Prostate gland (tissue), 2 donors: ENCODE results near the gene FAM107B. TPM values are rescaled to one million over a fixed set of nuclear protein-coding genes. Genes with fewer than 3 reads are reported as not detected.

Experiments
- DNase-seq: peaks from one replicate; pipeline ENCODE4 v3.0.0-alpha.2; 2019; ENCODE audit warnings: low spot score
- H3K27ac ChIP-seq, 2 donors: fragments of 200-600 bp; sonication (generic); 2 replicates each; pipeline ENCODE4 v1.5.1; 2017 to 2019
- H3K27me3 ChIP-seq: fragments of 200-600 bp; sonication (generic); replicated peaks from 2 replicates; pipeline ENCODE4 v1.5.1; 2019; ENCODE audit not compliant: insufficient read depth
- H3K36me3 ChIP-seq, 2 donors: fragments of 200-600 bp; sonication (generic); 1 replicate in 1 of 2; 2 replicates in 1 of 2; pipeline versions ENCODE4 v1.5.1 to v1.8.1; 2017 to 2019
- H3K4me1 ChIP-seq: fragments of 200-600 bp; sonication (generic); replicated peaks from 2 replicates; pipeline ENCODE4 v1.5.1; 2019
- H3K4me3 ChIP-seq, 2 donors: fragments of 200-600 bp; sonication (generic); 2 replicates each; pipeline ENCODE4 v1.5.1; 2017 to 2019
- H3K9me3 ChIP-seq: fragments of 200-600 bp; sonication (generic); 2 replicates; pipeline ENCODE4 v1.5.1; 2017
- CTCF ChIP-seq, 4 experiments: fragments of 200-600 bp in 2 of 4; fragments of 450-650 bp in 2 of 4; sonication (generic) in 2 of 4; IDR thresholded peaks; 1 replicate in 3 of 4; 2 replicates in 1 of 4; pipeline ENCODE4 v1.5.1; 2016 to 2019; ENCODE audit warnings: antibody characterized with exemption in 4 of 4, mild to moderate bottlenecking in 2 of 4, moderate library complexity in 2 of 4
- POLR2A ChIP-seq: fragments of 450-650 bp; IDR thresholded peaks from one replicate; pipeline ENCODE4 v1.6.1; 2016; ENCODE audit warnings: antibody characterized with exemption, mild to moderate bottlenecking
- POLR2AphosphoS5 ChIP-seq: sonication (generic); formaldehyde crosslinking; IDR thresholded peaks from one replicate; pipeline ENCODE4 v1.6.1; 2017; ENCODE audit warnings: antibody characterized with exemption
- WGBS: methylation state at CpG from one replicate; pipeline ENCODE4 v1.1.5; 2018; 5-methylcytosine and 5-hydroxymethylcytosine counted together
- intact Hi-C: fragments of 100-400 bp; cut with DNase I; formaldehyde crosslinking; loops from one replicate; pipeline ENCODE4 v1.14.2; 2022
- total RNA-seq, 2 donors: library from RNA; depleted of rRNA; stranded (reverse); fragments of >200 nt; gene quantifications; one replicate each; pipeline ENCODE4 v1.1.0, GENCODE V29; 2016

The FAM107B gene
- total RNA-seq, 2 donors from 2014 or later: 32.9 to 63.9 TPM

GRCh38 chr10:14779001-14779651 lies 4.4 kb upstream of the FAM107B start:
- Histone ChIP-seq H3K4me3 (no peak overlapping the region), H3K36me3 (no peaks in the 10 kb centered on the region), H3K27ac (no peak overlapping the region), H3K9me3 (no peaks in the 10 kb centered on the region), H3K27me3 (no peaks in the 10 kb centered on the region), H3K4me1 (no peaks in the 10 kb centered on the region)
- intact Hi-C loops: no loop called here
- DNase-seq: no peak
- TF ChIP-seq POLR2A: no peak
- no peak for TF ChIP-seq POLR2AphosphoS5
- no peak for TF ChIP-seq CTCF (IDR thresholded peaks at IDR 0.05)
- 38% methylated on average over 6 of the region's 6 CpGs for WGBS

- 86% methylated on average over 9 of the region's 9 CpGs for WGBS
- intact Hi-C loops: no loop called here
- no peak overlapping the region for H3K27ac ChIP-seq
- H3K4me1 ChIP-seq: no peaks in the 10 kb centered on the region
- H3K4me3 ChIP-seq: no peak overlapping the region
- no peaks in the 10 kb centered on the region for H3K9me3 ChIP-seq
- H3K36me3 ChIP-seq: no peaks in the 10 kb centered on the region
- no peak for DNase-seq
- no peak for TF ChIP-seq POLR2AphosphoS5
- TF ChIP-seq CTCF (IDR thresholded peaks at IDR 0.05): no peak
- TF ChIP-seq POLR2A: no peak
- no peaks in the 10 kb centered on the region for H3K27me3 ChIP-seq
These were observed 1.8 kb upstream of the FAM107B start for GRCh38 chr10:14776546-14776945.

GRCh38 chr10:14775656-14776055 lies 959 bp upstream of the FAM107B start:
- DNase-seq: no peak
- H3K9me3 ChIP-seq: no peaks in the 10 kb centered on the region
- no peaks in the 10 kb centered on the region for H3K36me3 ChIP-seq
- H3K4me3 ChIP-seq: no peak overlapping the region
- no peak for TF ChIP-seq POLR2A
- TF ChIP-seq POLR2AphosphoS5: no peak
- no peak for TF ChIP-seq CTCF (IDR thresholded peaks at IDR 0.05)
- WGBS: 42% methylated on average over 3 of the region's 3 CpGs
- no peaks in the 10 kb centered on the region for H3K27me3 ChIP-seq
- no peak overlapping the region for H3K27ac ChIP-seq
- no peaks in the 10 kb centered on the region for H3K4me1 ChIP-seq
- intact Hi-C loops: no loop called here

GRCh38 chr10:14774214-14774580 lies 500 bp downstream of the FAM107B start:
- no peak for TF ChIP-seq POLR2AphosphoS5
- TF ChIP-seq CTCF (IDR thresholded peaks at IDR 0.05): no peak
- no peak for TF ChIP-seq POLR2A
- WGBS: 96% methylated on average over 22 of the region's 22 CpGs
- DNase-seq: no peak

GRCh38 chr10:14773551-14774213 lies 1.0 kb downstream of the FAM107B start:
- H3K27ac ChIP-seq: no peak overlapping the region
- WGBS: 86% methylated on average over 10 of the region's 10 CpGs
- no peak for TF ChIP-seq CTCF (IDR thresholded peaks at IDR 0.05)
- TF ChIP-seq POLR2AphosphoS5: no peak
- H3K27me3 ChIP-seq: no peaks in the 10 kb centered on the region
- DNase-seq: no peak
- H3K36me3 ChIP-seq: no peaks in the 10 kb centered on the region
- no peak overlapping the region for H3K4me3 ChIP-seq
- H3K9me3 ChIP-seq: no peaks in the 10 kb centered on the region
- no peaks in the 10 kb centered on the region for H3K4me1 ChIP-seq
- intact Hi-C loops: no loop called here

More at GRCh38 chr10:14774214-14774580, 500 bp downstream of the FAM107B start:
- Histone ChIP-seq H3K36me3 (no peaks in the 10 kb centered on the region), H3K27me3 (no peaks in the 10 kb centered on the region), H3K4me1 (no peaks in the 10 kb centered on the region), H3K4me3 (no peak overlapping the region), H3K27ac (no peak overlapping the region), H3K9me3 (no peaks in the 10 kb centered on the region)
- intact Hi-C loops: no loop called here
